ENCODE data around the gene CXCL12. TPM values are rescaled to one million over a fixed set of nuclear protein-coding genes. Genes with fewer than 3 reads are reported as not detected.

CXCL12 gene
- total RNA-seq, 1 donor from 2014 or later, result 130 TPM

GRCh38 chr10:44380829-44381600 lies 3.9 kb downstream of the CXCL12 start:
- H3K36me3 ChIP-seq, result peaks cover 36% of the 10 kb centered on the region
- peaks cover 14% of the 10 kb centered on the region for H3K27me3 ChIP-seq (ENCODE audit: low read depth)
- intact Hi-C loops (cut with micrococcal nuclease), result loop anchor here (10.0 kb wide), 1 partner anchor 474 kb away; no protein-coding TSS in a partner anchor
- H3K4me3 ChIP-seq, result peak overlapping the region; percentile 93
- no peak for TF ChIP-seq CTCF (IDR thresholded peaks at IDR 0.05; ENCODE audit: borderline replicate concordance)
- peaks cover 83% of the 10 kb centered on the region for H3K4me1 ChIP-seq
- peak overlapping the region; percentile 80 for H3K27ac ChIP-seq (replicated peaks)
- DNase-seq, result no peak
- no peaks in the 10 kb centered on the region for H3K9me3 ChIP-seq (replicated peaks)

GRCh38 chr10:44379907-44380306 lies 5.0 kb downstream of the CXCL12 start:
- no peak for DNase-seq
- TF ChIP-seq CTCF (IDR thresholded peaks at IDR 0.05; ENCODE audit: borderline replicate concordance), result no peak
- peaks cover 72% of the 10 kb centered on the region for H3K4me1 ChIP-seq
- H3K9me3 ChIP-seq (replicated peaks), result no peaks in the 10 kb centered on the region
- H3K27me3 ChIP-seq (ENCODE audit: low read depth), result peaks cover 3% of the 10 kb centered on the region
- H3K4me3 ChIP-seq, result peak overlapping the region; percentile 9
- H3K36me3 ChIP-seq, result peaks cover 47% of the 10 kb centered on the region
- H3K27ac ChIP-seq (replicated peaks), result no peak overlapping the region
- intact Hi-C loops (cut with micrococcal nuclease), result loop anchor here (10.0 kb wide), 1 partner anchor 475 kb away; no protein-coding TSS in a partner anchor

- no peaks in the 10 kb centered on the region for H3K27me3 ChIP-seq (ENCODE audit: low read depth)
- peaks cover 58% of the 10 kb centered on the region for H3K36me3 ChIP-seq
- H3K9me3 ChIP-seq (replicated peaks), result no peaks in the 10 kb centered on the region
- DNase-seq, result no peak
- H3K4me3 ChIP-seq, result no peak overlapping the region
- intact Hi-C loops (cut with micrococcal nuclease), result no loop called here
- TF ChIP-seq CTCF (IDR thresholded peaks at IDR 0.05; ENCODE audit: borderline replicate concordance), result no peak
- no peak overlapping the region for H3K27ac ChIP-seq (replicated peaks)
- H3K4me1 ChIP-seq, result peaks cover 60% of the 10 kb centered on the region
These were observed 6.3 kb downstream of the CXCL12 start for GRCh38 chr10:44378626-44379025.

DNA sequence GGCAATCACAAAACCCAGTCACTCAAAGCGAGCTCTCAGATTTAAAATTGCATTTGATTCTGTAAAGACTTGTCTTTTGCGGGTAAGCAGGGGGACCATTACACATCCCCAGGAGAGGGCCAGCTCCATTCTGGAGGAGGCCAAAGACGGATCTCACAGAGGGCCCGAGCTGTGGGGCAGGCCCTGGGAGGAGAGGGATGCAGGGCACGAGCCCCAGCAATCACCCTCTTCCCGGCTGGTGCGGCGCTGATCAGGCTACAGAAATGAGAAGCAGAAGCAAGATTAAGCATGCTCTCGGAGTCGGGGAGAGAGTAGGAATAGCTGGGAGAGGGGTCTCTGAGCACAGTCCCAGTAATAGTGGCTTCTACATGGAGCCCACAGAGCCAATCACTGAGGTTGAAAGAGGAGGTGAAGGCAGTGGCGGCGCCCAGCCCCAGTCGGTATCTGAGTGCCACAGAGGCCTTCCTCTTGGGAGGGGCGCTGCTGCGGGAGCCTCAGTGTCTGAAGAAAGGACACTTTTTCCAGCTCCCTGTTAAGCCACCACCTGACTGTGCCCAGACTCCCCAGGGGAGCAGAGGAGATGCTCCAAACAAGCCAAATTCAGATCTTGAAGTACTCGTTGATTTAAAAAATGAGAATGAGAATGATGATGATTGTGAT lies 7.1 kb downstream of the CXCL12 start:
- no peak for DNase-seq
- intact Hi-C loops (cut with micrococcal nuclease), result no loop called here
- Histone ChIP-seq H3K4me3 (no peak overlapping the region), H3K4me1 (peaks cover 51% of the 10 kb centered on the region), H3K27me3 (ENCODE audit: low read depth) (no peaks in the 10 kb centered on the region), H3K36me3 (peaks cover 66% of the 10 kb centered on the region), H3K9me3 (replicated peaks) (no peaks in the 10 kb centered on the region), H3K27ac (replicated peaks) (no peak overlapping the region)
- no peak for TF ChIP-seq CTCF (IDR thresholded peaks at IDR 0.05; ENCODE audit: borderline replicate concordance)

- Histone ChIP-seq H3K9me3 (replicated peaks) (no peaks in the 10 kb centered on the region), H3K4me3 (no peak overlapping the region), H3K4me1 (peaks cover 39% of the 10 kb centered on the region), H3K27me3 (ENCODE audit: low read depth) (no peaks in the 10 kb centered on the region), H3K27ac (replicated peaks) (no peak overlapping the region), H3K36me3 (peaks cover 78% of the 10 kb centered on the region)
- no peak for TF ChIP-seq CTCF (IDR thresholded peaks at IDR 0.05; ENCODE audit: borderline replicate concordance)
- DNase-seq, result no peak
- intact Hi-C loops (cut with micrococcal nuclease), result no loop called here
These were observed 8.3 kb downstream of the CXCL12 start for GRCh38 chr10:44376472-44377099.
